LHCN-M2 (cell line): ENCODE data around the gene BICD2. TPM values are rescaled to one million over a fixed set of nuclear protein-coding genes. Genes with fewer than 3 reads are reported as not detected.
"Not testable (repeated sequence)": the region's sequence is repeated elsewhere in the genome, so short reads cannot be mapped to it uniquely, and the experiment has no call there.

Experiments
- DNase-seq: peaks from one replicate; pipeline ENCODE4 v3.0.0-alpha.2; 2012; ENCODE audit warnings: low read depth
- total RNA-seq: library from RNA; depleted of rRNA; stranded (reverse); fragments of >200 nt; gene quantifications from 2 replicates; pipeline ENCODE4 v1.2.3, GENCODE V29; 2014

The BICD2 gene
- total RNA-seq, 1 experiment from 2014 or later, result 58.4 TPM

- no peak for DNase-seq
Measured at GRCh38 chr9:92770360-92770995, 5.8 kb upstream of the BICD2 start.

GRCh38 chr9:92769990-92770359 is 5.3 kb upstream of the BICD2 start:
- DNase-seq, result no peak

- DNase-seq, result no peak
Measured at GRCh38 chr9:92769286-92769685, 4.7 kb upstream of the BICD2 start.

DNA sequence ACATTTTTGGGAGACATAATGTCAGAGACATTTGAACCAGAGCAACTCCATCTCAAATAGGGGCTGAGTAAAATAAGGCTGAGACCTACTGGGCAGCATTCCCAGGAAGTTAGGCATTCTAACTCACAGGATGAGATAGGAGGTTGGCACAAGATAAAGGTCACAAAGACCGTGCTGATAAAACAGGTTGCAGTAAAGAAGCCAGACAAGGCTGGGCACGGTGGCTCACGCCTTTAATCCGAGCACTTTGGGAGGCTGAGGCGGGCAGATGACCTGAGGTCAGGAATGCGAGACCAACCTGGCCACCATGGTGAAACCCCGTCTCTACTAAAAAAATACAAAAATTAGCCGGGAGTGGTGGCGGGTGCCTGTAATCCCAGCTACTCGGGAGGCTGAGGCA is 4.2 kb upstream of the BICD2 start:
- not testable (repeated sequence) for DNase-seq

- DNase-seq, result no peak
Measured at GRCh38 chr9:92767066-92768054, 2.7 kb upstream of the BICD2 start.

- DNase-seq, result peak; percentile 97
Measured at GRCh38 chr9:92764988-92765936, 629 bp upstream of the BICD2 start.

- no peak for DNase-seq
Measured at GRCh38 chr9:92763721-92764380, 782 bp downstream of the BICD2 start.

DNA sequence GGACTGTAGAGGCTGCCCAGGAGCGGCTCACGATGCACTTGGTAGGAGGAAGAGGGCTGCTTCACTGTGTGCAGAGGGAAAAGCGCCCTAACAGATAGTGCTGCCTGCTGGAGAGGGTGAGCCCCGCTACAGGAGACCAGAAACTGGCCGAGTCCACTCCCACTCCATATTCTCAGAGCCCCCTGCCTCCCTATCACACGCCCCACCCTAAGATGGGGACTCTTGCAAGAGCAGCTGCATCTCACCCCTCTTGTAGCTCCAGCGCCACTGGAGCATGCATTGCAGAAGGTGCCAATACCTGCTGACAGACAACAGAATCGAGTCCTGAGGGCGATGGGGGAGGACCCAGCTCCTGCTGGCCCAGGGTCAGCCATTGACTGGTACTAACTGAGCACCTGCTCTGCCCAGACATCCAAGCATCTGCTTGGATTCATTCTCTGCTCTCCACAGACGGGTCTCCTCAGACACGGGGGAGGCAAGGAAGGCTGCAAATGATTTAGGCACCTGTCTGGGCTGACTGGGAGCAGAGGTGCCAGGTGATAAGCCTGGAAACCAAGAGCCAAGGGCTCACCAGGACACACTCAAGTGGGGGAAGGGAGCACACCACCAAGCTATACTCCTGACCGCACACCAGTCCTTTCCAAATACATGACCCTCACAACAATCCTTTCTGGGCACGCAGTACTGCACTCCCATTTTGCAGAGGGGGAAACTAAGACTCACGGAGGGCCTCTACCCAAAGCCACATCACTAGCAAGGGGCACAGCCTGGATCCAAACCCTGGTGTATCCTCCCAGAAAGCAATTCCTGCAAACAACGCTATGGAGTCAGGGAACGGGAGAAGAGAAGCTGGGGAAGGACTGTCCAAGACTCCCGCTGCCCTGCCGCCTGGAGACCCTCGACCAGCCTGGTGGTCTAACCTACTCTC is 1.6 kb downstream of the BICD2 start:
- no peak for DNase-seq

DNA sequence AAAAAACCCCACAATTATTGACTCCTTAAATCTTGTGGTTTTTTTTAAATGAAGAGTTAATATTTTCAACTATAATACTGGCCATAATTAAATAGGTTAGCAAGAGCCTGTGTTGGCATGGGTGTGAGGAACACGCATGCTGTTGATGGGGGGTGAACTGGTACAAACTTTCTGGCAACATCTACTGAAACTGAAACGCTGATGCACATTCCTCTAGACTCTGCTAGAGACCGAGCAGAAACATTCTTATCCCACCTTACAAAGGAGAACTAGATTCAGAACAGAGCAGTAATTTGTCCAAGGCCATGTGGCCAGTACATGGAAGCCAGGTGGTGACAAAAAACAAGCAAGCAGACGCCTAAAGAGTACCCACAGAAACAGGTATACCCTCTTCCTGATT is 2.4 kb downstream of the BICD2 start:
- DNase-seq, result no peak

GRCh38 chr9:92761686-92762085 is 2.9 kb downstream of the BICD2 start:
- DNase-seq, result no peak

DNA sequence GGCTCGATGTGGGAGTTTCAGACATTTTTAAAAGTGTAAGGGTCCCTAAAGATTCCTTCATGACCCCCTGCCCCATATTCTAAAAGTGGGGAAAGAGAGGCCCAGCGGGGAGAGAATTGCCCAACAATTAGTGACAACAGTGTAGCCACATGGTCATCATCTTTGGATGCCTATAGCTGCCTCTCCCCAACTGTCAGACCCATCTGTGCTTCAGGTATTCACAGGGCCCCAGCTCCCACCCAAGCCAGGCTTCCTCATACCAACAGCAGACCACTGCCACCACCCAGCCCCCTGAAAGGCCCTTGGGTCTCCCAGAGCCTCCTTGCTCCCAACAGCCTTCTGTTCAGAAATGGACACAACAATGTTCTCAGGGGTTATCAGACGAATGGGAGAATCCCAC is 4.1 kb downstream of the BICD2 start:
- no peak for DNase-seq

- peak; percentile 74 for DNase-seq
Measured at GRCh38 chr9:92760070-92760469, 4.6 kb downstream of the BICD2 start.

DNA sequence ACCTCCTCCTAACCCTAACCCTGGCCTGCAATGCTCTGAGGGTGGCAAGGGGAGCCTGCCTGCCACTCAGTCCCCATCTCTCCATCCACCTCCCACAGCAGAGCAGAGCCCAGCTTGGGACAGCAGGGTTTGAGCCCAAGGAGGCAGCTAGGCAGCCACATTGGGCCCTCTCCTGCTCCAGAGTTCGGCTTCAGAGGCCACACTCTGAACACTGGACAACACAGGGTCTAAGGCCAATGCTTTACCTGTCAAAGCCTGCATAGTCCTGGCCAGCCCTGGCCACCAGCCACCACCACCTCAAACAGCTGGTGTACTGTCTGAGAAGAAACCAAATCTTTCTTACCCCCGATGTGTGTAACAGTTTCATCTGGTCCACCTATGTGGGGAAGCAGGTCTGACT is 5.2 kb downstream of the BICD2 start:
- no peak for DNase-seq

GRCh38 chr9:92756792-92757191 is 7.8 kb downstream of the BICD2 start:
- no peak for DNase-seq

GRCh38 chr9:92754091-92754745 is 10.4 kb downstream of the BICD2 start:
- no peak for DNase-seq

DNA sequence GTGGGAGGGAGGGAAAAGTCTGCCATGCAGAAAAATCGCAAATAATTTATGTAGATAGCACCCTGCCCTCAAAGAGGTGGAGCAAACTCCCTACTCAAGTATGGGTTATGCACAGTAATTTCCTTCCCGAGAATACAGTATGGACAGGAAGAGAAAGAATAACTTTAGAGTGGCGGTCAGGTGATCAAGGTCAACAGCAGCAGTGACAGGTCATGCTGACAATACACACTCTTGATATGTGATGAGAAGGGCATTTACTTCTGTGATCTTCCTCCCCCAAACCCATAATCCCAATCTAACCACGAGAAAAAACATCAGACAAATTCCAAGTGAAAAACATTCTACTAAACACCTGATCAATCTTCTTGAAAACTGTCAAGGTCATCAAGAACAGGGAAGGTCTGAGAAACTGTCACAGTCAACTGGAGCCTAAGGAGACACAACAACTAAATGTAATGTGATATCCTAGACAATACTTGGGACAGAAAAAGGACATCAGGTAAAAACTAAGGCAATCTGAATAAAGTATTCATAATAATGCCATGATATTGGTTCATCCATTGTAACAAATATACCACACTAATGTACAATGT is 11.7 kb downstream of the BICD2 start:
- no peak for DNase-seq

DNA sequence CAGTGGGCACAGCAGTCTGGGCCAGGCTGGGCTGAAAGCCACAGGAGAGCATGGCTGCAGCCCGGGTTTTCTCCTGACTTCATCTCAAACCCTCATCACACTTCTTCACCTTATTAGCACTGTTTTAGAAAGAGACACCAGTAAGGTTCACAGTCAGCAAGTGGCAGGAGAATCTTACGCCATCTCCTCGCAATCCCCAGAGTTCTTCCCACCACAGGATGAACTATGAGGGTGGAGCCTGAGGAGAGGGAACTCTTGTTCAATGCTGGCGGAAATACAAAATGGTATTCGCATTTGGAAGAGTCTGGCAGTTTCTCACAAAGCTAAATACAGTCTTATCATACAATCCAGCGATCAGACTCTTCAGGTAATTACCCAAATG is 14.7 kb downstream of the BICD2 start:
- DNase-seq, result peak; percentile 40

DNA sequence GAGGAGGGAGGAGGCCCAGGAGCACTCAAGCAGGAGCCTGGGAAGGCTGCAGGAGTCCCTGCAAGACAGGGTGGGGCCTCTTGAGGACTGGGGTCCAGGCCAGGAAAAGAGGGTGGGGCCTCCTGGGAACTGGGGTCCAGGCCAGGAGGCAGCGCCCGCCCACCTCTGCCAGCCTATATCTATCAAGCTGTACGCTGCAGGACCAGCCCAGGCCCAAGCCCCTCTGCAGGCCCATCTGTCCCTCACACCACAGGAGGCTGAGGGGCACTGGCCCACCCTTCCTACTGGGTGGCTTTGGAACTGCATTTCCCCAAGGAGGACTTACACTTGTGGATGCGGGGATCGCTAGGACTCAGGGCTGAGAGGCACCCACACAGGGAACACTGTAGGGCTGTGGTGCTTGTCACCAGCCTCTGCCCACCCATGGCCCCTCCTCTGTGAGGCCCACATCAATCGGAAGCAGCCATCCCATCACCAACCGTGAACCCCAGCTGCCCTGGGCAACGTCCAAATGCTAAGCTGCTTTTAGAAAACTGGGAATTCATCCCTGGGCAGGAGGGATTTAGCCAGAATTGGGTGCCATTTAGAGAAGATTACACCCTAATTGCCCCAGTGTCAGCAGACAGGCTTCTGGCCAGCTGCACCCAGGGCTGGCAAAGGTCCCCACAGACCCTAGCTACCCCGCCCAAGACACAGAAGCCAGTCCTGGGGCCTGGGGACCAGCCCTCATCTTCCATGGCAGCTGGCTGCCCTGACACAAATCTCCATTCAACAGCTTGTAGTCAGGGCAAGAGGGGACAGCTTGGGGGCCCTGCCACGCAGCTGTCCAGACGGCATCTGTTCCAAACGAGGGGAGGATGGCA is 15.3 kb downstream of the BICD2 start:
- no peak for DNase-seq

GRCh38 chr9:92748233-92748497 is 16.5 kb downstream of the BICD2 start:
- DNase-seq, result no peak
